Activated T-cell treated with anti-CD3 and anti-CD28 coated beads for 4 hours (primary cell): ENCODE measurements around the gene GJC3.
"Not testable (repeated sequence)": the region's sequence is repeated elsewhere in the genome, so short reads cannot be mapped to it uniquely, and the experiment has no call there.

Experiments used
- DNase-seq: peaks from one replicate; pipeline ENCODE4 v3.0.0-alpha.2; 2020

The GJC3 gene

DNA sequence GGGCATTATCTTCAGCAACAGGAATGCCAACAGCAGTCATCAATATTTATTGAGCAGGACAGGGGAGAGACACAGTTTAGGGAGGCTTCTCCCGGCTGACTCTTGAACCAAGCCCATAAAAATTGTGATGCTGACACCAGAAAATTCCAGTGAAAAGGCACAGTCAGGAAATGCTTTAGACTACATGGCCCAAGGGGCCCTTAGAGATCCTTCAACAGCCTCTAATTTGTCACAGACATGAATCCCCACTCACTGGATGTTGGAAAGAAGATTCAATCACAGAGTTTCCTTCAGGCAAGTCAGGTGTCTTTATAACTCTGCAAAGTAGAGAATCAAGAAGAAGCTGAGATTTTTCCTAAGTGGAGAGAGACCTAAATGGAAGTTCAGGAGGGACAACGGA, 1.2 kb downstream of the GJC3 start:
- no peak for DNase-seq

DNA sequence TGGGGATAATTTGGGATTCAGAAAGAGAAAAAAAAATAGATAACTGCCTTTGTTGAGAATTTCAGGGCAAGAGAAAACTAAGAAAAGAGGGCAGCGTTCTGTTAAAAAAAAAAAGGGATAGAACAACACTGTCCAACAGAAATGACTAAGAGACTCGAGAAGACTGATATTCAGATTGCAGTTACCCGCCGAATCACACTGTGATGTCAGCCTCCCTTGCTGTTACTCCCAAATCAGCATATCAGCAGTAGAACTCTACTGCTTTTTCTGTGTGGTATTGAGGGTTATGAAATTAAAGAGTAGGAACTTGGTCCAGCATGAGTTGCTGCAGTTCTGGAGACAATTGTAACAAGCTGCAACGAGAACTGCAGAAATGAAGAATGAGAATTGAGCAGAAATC, 1.9 kb downstream of the GJC3 start:
- no peak for DNase-seq

DNA sequence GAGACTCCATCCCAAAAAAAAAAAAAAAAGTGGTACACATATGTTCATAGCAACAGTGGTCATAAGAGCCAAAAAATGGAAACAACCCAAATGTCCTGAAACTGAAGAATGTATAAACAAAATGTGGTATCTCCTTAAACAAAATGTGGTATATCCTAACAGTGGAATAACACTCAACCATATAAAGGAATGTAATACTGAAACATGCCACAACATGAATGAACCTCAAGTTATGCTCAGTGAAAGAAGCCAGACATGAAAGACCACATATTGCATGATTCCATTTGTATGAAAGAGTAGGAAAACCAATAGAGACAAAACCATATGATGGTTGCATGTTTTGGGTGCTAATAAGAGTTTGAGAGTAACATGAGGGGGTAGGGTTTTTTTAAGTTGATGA, 3.1 kb downstream of the GJC3 start:
- DNase-seq: no peak

DNA sequence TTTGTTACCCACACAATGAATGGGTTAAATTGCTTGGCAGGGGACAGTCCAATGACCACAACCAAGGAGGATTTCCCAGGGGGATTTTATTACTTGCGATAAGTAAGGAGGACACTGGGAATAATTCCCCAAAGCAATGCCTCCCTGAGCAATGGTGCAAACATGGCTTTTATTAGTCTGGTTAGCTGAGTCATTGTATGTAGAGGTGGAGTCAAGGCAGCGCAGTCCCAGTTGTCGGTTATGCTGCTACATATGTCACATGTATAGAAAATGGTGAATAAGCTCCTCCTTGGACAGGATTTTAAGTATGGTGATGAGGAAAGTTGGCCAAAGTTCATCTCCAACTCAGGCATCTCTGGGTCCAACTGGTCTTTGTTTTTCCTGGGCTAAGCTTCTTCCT, 6.2 kb downstream of the GJC3 start:
- no peak for DNase-seq

DNA sequence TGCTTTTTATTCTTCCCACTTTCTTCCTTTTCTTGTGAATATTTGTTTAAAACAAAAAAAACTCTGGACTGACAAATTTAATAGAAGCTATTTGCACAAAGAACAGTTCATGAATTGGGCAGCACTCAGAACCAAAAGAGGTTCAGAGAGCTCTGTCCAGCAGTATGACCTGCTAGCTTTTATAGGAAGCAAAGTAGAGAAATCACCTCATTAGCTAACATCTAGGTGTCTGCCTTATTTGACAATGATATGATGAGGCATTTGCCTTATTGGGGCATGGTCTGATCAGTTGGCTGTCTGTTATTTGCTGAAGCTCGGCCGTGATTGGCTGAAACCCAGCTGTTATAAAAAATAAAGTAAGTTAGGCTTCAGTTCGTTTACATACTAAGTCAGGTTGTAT, 9.3 kb downstream of the GJC3 start:
- DNase-seq: no peak

DNA sequence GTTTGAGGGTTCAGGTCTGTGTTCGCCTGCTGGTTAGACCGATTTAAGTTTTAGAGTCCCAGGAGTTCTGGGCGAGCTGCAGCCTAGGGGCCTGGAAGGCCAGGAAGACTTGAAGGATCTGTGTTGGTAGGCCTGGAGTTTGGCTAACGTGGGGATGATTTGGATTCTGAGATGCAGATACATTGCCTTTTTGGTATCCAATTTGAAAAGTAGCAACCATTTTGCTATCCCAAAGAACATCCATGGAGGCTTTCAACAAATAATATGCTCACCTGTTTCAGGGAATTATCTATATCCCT, 9.7 kb downstream of the GJC3 start:
- DNase-seq: no peak

DNA sequence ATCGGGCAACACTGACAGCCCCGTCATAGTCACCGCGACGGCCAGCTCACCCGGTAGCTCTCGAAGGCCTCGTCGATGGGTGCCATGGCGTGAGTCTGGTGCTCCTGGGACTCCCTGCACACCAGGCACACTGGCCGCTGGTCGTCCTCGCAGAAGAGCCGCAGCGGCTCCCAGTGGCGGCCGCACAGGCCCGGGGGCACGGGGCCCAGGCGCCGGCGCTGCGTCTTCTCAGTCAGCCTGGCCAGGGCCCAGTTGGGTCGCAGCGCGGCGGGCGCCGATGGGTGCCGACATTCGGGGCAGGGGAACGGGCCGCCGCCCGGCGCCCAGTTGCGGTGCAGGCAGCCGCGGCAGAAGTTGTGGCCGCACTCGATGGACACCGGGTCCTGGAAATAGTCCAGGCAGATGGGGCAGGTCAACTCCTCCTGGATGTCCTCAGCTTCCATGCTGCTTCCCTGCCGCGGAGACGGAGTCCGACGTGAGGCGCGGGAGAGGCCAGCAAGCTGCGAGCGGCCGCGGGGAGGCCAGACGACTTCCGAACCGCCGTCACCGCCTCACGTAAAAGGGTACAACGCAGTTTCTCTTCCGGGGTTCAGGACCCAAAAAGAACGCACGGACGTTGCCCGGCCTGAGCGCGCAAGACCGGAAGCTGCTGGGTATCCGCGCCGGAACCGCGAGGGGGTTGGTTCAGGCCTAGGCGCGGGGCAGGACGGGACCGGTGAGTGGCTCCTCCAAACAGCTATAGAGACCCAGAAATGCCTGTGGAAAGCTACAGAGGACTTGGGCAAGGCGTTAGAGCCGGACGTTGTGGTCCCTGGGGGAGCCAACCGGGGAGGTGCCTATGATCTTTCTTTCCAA, 10.2 kb downstream of the GJC3 start, which contains the start of gene TRIM4:
TSS of gene TRIM4 (minus strand) at position 572 of the 855 bp plus-strand sequence. CDS start at position 443, 129 bp downstream.
- peak; percentile 81 for DNase-seq

DNA sequence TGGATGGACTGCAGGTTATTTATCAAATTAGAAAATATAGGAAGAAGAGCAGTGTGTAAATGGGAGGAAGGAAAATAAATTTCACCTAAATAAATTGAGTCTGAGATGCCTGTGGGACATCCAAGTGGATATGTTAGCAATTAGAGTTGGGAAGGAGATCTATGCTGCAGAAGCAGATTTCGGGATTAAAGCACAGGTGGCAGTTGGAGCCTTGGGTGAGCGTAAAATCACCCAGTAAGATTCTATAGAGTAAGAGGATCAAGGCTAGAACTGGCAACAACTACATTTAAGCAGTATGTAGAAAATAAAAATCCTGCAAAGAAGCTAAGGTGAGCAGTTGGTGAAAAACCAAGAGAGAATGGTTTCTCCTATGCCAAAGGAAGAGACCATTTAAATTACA, 18.4 kb downstream of the GJC3 start:
- no peak for DNase-seq

DNA sequence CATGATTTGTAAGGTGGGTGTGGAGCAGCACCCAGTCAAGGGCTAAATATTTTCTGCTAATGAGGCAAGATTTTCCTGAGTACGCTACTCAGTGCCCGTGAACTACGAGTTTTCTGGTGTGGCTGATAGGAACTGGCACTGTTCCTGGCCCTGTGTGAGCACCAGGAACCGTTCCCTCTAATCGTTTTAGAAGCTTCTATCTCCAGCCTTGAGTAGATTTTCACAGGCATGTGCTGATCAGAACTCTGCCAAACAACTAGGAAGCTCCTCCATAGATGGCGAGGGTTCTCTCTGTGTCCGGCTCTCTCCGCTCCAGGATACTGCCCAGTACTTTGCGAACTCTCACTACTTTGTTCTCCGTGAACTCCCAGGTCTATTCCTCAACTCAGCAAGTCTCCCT, 27.8 kb downstream of the GJC3 start:
- DNase-seq: no peak

DNA sequence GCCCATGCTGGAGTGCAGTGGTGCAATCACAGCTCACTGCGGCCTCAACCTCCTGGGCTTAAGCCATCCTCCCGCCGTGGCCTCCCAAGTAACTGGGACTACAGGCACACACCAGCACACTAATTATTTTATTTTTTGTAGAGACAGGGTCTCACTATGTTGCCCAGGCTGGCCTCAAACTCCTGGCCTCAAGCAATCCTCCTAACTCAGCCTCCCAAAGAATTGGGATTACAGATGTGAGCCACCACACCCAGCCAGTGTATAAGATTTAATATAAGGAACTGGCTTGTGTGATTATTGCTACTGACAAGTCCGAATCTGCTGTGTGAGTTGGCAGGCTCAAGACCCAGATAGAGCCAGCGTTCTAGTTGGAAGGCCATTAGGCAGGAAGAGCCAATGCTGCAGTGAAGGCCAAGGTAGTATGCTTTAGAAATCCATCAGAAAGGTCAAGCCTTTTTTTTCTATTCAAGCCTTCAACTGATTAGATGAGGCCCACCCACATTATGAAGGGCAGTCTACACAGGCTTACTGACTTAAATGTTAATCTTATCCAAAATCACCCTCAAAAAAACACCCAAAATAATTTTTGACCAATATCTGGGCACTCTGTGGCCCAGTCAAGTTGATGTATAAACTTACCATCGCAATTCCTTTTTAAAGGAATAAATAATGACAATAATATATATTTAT, 29.4 kb downstream of the GJC3 start:
- DNase-seq: no peak

DNA sequence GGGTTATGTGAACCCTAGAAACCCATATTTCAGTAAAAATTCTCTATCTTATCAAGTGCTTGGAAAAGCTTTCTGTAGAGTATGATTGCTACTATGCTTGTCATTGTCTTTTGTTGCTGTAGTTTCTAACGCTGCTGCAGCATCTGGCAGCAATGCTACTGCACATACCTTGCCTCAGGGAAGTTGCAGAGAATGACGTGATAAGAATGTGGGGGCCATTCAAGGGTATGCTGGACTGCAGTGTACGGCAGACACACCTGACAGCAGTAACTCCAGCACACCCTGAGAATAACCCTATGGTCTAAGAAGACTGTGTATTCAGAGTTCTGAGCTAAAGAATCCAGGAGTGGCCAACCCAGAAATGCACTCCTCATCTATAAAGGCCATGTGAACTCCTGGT, 30.6 kb downstream of the GJC3 start:
- DNase-seq: no peak

DNA sequence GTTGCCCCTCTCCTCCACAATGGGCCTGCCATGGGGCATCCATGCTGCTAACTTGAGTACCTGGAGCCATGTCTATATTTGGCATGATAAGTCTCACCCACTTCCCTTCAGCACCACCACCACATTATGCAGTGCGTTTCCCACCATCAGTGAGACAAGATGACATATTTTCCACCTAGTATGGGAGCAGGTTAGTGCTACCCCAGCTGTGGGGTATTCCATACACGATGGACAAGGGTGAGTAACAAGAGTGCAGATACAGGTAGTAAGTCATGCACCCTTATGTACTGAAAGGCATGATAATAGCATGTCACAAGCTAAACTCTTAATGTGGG, 31.4 kb downstream of the GJC3 start:
- no peak for DNase-seq

DNA sequence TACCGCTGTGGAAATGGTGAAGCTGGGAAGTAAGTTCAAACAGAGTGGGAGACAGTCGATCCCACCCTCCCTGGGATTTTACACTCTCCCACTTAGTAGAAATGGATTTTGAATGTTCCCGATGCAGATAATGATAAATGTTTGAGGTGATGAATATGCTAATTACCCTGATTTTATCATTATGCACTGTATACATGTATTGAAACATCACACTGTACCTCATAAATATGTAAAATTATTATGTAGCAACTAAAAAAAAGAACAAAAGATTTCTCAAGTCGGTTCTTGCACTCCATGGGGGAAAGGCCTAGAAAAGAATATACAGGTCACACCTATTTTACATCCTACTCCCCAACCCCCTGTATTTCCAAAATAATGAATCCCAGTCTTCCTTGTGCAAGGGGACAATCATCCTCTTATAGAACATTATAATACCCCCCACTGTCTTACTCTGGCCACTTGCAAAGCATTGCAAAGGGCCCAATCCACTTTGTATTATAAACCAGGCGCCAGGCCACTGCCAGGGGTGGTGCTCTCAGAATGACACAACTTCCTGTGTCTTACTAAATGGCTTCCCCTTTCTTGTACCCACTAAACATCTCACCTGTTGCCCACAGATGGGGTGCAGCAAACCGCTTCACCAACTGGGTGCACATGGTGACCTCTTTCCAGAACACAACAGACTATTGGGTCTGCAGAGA, 31.9 kb downstream of the GJC3 start:
- no peak for DNase-seq

DNA sequence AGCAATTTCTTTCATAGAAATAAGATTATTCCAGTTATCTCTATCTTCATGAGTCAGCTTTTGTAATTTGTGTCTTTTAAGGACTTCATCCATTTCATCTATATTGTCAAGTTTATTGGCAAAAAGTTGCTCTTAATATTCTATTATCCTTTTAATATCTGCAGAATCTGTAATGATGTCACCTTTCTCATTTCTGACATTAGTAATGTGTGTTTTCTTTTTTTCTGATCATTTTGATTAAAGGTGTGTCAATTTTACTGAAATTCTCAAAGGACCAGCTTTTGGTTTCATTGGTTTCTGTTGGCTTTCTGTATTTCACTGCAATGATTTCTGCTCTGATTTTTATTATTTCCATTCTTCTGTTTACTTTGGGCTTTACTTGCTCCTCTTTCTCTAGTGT, 34.7 kb downstream of the GJC3 start:
- no peak for DNase-seq

DNA sequence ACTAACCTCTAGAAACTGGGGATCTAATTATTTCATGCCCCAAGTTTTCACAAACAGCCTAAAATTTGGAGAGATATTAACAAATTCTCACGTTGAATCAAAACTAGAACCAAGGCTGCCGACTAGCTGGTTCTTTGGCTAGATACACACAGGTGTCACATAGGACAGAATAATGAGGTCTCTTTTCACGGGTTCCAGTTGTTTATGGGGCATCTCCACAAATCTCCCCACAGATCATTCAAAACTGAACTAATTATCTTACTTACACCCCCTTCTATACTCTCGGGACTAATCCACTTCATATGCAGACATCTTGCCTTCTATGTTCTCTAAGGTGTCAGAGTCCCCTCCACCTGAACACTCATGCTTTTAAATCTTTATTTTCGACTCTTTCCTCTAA, 36.1 kb downstream of the GJC3 start:
- DNase-seq: no peak

DNA sequence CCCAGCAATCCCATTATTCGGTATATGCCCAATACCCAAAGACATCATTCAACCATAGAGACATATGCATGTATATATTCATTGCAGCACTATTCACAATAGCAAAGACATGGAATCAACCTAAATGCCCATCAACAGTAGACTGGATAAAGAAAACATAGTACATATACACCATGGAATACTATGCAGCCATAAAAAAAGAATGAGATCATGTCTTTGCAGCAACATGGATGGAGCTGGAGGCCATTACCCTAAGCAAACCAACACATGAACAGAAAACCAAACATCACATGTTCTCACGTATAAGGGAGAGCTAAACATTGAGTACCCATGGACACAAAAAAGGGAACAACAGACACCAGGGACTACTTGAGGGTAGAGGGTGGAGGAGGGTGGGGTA, 39.1 kb downstream of the GJC3 start:
- DNase-seq: not testable (repeated sequence)

DNA sequence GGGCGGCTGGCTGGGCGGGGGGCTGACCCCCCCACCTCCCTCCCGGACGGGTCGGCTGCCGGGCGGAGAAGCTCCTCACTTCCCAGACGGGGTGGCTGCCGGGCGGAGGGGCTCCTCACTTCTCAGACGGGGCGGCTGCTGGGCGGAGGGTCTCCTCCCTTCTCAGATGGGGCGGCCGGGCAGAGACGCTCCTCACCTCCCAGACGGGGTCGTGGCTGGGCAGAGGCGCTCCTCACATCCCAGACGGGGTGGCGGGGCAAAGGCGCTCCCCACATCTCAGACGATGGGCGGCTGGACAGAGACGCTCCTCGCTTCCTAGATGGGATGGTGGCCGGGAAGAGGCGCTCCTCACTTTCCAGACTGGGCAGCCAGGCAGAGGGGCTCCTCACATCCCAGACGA, 41.1 kb downstream of the GJC3 start:
- not testable (repeated sequence) for DNase-seq

DNA sequence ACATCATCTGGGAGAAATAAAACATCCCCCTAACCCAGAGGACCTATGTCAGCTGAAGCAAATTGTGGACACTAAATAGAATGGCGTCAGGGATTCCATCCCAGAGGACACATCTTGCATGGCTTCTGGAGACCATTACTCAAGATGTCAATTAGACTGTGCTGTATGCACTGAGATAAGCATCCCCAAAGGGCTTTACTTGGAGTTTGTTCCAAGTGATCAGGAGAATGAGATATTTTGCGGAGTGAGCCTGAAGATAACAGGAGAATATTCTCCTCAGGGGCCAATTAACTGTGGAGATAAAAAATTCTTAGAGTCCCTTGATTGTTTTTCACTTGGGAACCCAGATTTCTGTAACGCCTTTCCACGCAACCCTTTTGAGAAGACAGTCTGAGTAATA, 48.0 kb downstream of the GJC3 start:
- DNase-seq: no peak

DNA sequence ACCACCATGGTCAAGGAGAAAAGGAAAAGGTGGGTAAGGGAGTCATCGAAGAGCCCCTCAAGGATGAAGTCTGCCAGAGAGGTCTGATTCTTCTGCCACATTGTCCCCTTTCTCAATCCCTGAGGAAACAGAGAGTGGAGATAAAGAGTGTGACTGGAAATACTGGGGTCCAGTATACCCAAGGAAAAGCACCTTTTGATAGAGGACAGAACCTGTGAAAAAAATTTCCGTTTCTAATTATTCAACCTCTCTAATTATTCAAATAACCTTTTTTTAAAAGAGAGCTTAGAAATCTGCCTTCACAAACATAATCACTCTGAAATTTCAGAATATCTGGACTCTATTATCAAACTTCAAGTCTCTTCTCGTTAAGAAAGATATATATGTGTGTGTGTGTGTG, 52.5 kb downstream of the GJC3 start, which contains the start of gene OR2AE1:
TSS of gene OR2AE1 (minus strand) at position 101 of the 400 bp plus-strand sequence. CDS start at position 101, 0 bp downstream.
- DNase-seq: no peak

DNA sequence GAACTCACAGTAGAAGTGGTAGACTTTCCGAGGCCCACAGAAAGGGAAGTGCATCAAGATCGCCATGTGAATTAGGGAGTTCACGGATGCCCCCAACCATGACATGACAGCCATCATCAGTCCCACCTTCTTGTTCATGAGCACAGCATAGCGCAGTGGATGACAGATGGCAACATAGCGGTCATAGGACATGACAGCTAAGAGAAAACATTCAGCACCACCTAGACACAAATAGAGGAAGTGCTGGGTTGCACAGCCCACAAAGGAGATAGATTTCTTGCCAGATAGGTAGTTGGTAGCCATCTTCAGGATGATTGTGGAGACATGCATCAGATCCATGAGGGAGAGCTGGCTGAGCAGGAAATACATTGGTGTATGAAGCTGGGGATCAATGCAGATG, 52.9 kb downstream of the GJC3 start:
- DNase-seq: no peak
